ENCODE results near the gene TPSG1.

GRCh38 chr16:1195393-1195666 lies 29.7 kb downstream of the TPSG1 start:
- TF ChIP-seq CTCF (IDR thresholded peaks at IDR 0.05; ENCODE audit: low read length) (no peak), EZH2 (IDR thresholded peaks at IDR 0.05; ENCODE audit: borderline replicate concordance, low read length) (no peak)
